GM18502 (cell line): ENCODE results near the gene ZNF281.
"Not testable (repeated sequence)": the region's sequence is repeated elsewhere in the genome, so short reads cannot be mapped to it uniquely, and the experiment has no call there.

Experiments
- ATAC-seq: cut with Tn5 transposase; IDR thresholded peaks from one replicate; pipeline ENCODE4 v1.9.1; 2021; ENCODE audit warnings: mild to moderate bottlenecking; ENCODE audit not compliant: unreplicated experiment, poor library complexity

The ZNF281 gene

GRCh38 chr1:200433586-200433985, 23.8 kb upstream of the ZNF281 start:
- no peak for ATAC-seq

- ATAC-seq = no peak
Measured at GRCh38 chr1:200432586-200432985, 22.8 kb upstream of the ZNF281 start.

- no peak for ATAC-seq
Measured at GRCh38 chr1:200429221-200429751, 19.4 kb upstream of the ZNF281 start.

GRCh38 chr1:200428482-200429205, 18.8 kb upstream of the ZNF281 start:
- no peak for ATAC-seq

- no peak for ATAC-seq
Measured at GRCh38 chr1:200427744-200428143, 17.9 kb upstream of the ZNF281 start.

GRCh38 chr1:200426196-200426595, 16.4 kb upstream of the ZNF281 start:
- ATAC-seq = no peak

- no peak for ATAC-seq
Measured at GRCh38 chr1:200423235-200423634, 13.4 kb upstream of the ZNF281 start.

GRCh38 chr1:200422211-200422610, 12.4 kb upstream of the ZNF281 start:
- no peak for ATAC-seq

GRCh38 chr1:200415789-200416593, 6.2 kb upstream of the ZNF281 start:
- peak; percentile 86 for ATAC-seq

- ATAC-seq = peak; percentile 66
Measured at GRCh38 chr1:200415227-200415626, 5.4 kb upstream of the ZNF281 start.

- no peak for ATAC-seq
Measured at GRCh38 chr1:200414657-200415056, 4.8 kb upstream of the ZNF281 start.

- not testable (repeated sequence) for ATAC-seq
Measured at GRCh38 chr1:200413766-200414165, 3.9 kb upstream of the ZNF281 start.

GRCh38 chr1:200411406-200412257, 1.8 kb upstream of the ZNF281 start:
- no peak for ATAC-seq

GRCh38 chr1:200410566-200410878, 686 bp upstream of the ZNF281 start:
- peak; percentile 27 for ATAC-seq

- peak; percentile 28 for ATAC-seq
Measured at GRCh38 chr1:200409203-200409760, 554 bp downstream of the ZNF281 start.

- ATAC-seq = no peak
Measured at GRCh38 chr1:200406161-200406797, 3.6 kb downstream of the ZNF281 start.

GRCh38 chr1:200405264-200405663, 4.6 kb downstream of the ZNF281 start:
- no peak for ATAC-seq

GRCh38 chr1:200401708-200402107, 8.1 kb downstream of the ZNF281 start:
- no peak for ATAC-seq

- no peak for ATAC-seq
Measured at GRCh38 chr1:200401263-200401662, 8.6 kb downstream of the ZNF281 start.

- ATAC-seq = no peak
Measured at GRCh38 chr1:200400556-200400955, 9.3 kb downstream of the ZNF281 start.
